Pons (tissue), 1 donor: Measurements from ENCODE around the gene RHEX.

Source experiments
- DNase-seq: peaks from one replicate; pipeline ENCODE4 v3.0.0-alpha.2; 2016; ENCODE audit warnings: low spot score

RHEX gene

GRCh38 chr1:206117151-206117948 lies 64.4 kb downstream of the RHEX start, which contains the start of gene AVPR1B:
Gene AVPR1B, minus strand, starts transcription at chr1:206117388. Its CDS starts 498 bp downstream, at chr1:206116890.
- no peak for DNase-seq

- no peak for DNase-seq
These were observed 67.4 kb downstream of the RHEX start for GRCh38 chr1:206120406-206120805.

DNA sequence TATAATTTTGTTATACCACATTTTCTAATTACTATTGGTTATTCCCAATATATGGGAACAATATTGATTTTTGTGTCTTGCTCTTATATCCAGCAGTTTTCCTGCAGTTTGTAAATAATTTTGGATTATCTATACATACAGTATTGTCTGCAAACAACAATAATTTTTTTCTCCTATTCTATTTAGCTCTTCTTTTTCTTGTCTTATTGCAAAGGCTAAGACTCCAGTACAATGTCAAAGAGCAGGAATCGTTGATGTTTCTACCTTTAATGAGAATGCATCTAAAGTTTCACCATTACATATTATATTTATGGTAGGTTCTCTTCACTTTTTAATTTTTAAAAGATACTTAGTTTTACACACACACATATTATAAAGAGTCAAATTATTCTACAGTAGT lies 68.3 kb downstream of the RHEX start:
- DNase-seq: no peak

DNA sequence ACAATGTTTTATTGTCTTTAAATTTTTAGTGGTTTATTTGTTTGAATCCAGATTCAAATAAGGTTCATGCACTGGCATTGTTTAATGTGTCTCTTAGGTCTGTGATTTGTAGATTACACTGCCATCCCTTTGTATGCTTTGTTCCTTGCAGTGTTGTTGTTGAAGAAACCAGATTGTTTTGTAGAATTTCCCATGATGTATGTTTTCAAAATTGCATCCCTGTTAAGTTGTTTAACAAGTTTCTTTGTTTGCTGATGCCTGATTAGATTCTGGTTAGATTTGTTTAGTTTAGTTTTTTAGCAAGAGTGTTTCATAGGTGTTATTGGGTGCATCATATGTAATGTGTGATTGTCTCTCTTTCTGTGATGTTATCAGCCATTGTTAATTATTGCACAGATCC lies 69.7 kb downstream of the RHEX start:
- DNase-seq: no peak

DNA sequence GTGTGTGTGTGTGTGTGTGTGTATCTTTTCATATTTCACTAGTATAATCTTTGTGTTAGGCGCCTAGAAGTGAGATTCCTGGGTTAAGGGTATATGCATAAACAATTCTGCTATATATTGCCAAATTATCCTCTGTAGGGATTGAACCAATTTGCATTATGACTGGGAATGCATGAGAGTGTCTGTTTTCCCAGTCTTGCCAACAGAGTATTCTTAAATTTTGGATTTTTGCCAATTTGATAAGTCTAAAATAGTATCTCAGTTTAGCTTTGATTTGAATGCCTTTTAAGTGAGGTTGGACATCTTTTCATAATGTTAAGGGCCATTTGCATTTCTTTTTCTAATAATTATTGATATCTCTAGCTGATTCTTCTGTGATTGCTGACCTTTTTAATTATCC lies 72.4 kb downstream of the RHEX start:
- DNase-seq: no peak

GRCh38 chr1:206127336-206127735 lies 74.4 kb downstream of the RHEX start:
- no peak for DNase-seq

- DNase-seq: no peak
These were observed 75.2 kb downstream of the RHEX start for GRCh38 chr1:206128196-206128595.

DNA sequence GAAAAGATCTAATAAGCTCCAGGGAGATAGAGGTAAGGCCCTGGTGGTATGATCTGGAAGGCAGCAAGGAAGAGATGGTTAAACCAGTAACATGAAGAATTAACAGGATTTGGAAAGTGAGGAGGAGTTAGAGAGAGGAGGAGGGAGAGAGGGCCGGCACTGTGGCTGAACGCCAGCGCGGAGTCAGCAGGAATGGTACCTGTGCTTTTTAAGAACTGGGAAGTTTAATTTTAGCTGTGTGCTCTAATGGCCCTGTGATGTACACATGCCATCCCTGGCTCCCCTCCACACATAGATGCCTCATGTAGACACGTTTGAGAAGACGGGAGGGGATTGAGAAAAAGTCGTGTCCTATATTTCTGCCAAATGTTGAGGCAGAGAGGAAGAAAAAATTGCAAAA lies 78.1 kb downstream of the RHEX start:
- no peak for DNase-seq

DNA sequence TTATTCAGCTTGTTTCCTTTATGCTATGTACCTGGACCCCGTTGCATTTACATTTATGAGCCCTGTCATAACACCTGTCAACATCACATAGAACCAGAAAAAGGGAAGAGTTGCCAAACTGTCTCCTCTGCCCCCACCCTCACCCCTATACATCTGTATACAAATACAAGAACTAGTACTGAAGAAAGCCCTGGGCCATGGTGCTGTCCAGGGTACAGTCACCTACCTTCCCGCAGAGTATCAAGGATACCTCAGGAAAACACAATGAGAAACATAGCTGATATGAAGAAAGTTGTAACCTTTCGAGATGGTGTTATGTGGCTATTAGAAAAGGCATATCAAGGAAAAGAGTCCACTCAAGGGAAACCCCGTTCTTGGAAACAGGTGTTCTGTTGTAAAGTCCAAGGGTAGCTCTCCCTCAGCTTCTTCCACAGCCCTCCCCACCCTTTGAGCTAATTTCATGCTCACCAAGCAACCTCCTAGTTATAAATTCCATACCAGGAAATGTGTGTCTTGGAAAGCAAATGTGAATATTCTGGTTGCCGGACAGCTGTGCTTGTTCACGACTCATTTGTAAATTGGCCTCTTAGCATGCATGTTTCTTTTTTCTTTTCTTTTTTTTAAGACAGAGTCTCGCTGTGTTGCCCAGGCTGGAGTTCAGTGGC lies 80.9 kb downstream of the RHEX start:
- DNase-seq: no peak

DNA sequence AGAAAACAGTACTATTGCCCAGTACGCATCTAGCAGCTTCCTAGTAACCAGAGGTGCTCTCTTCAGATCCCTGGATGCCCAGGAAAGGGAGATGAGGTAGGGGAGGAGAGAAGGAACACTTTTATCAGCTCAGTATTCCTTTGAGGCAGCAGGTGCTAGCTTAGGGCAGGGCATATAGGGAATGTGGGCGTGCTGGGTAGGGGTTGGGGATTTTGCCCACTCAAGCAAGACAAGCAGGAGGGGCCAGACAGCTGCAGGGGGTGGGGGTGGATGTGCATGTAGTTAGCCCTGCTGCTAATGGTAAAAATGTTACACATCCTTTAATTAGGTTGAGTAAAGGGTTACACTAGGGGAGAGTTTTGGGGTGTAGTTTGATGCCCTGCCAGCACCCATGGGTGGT lies 82.3 kb downstream of the RHEX start:
- DNase-seq: no peak

GRCh38 chr1:206136241-206136640 lies 83.3 kb downstream of the RHEX start:
- DNase-seq: no peak

GRCh38 chr1:206142011-206142410 lies 89.0 kb downstream of the RHEX start:
- DNase-seq: no peak

- DNase-seq: no peak
These were observed 89.8 kb downstream of the RHEX start for GRCh38 chr1:206142770-206143169.

DNA sequence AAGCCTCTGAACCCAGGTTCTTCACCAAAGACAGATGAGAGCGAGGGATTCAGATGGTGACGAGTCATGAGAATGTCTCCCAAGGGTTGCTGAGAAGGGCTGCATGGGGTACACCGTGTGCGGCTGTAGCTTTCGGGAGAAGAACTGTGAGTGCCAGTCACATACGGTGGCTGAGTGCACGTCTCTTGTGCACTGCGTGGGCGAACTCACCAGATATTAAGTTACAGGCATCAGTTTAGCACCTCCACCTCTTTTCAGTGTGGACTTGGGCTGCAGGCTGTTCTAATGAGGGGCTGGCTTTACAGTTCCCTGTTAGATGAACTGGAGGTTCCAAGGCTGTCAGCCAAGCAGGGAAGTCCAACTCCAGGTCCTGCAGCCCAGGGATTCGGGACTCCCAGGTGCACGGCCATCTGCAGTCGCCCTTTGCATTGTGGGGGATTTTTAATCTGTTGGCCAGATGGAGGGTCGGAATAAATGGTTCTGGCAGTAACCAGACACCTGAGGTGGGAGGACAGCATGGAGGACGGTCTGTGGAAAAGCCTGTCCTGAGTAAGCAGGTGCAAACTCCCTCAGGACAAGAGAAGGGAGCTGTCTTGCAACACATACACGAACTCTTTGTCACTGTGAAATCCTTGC lies 90.7 kb downstream of the RHEX start:
- DNase-seq: no peak

- no peak for DNase-seq
These were observed 91.6 kb downstream of the RHEX start for GRCh38 chr1:206144605-206145004.

DNA sequence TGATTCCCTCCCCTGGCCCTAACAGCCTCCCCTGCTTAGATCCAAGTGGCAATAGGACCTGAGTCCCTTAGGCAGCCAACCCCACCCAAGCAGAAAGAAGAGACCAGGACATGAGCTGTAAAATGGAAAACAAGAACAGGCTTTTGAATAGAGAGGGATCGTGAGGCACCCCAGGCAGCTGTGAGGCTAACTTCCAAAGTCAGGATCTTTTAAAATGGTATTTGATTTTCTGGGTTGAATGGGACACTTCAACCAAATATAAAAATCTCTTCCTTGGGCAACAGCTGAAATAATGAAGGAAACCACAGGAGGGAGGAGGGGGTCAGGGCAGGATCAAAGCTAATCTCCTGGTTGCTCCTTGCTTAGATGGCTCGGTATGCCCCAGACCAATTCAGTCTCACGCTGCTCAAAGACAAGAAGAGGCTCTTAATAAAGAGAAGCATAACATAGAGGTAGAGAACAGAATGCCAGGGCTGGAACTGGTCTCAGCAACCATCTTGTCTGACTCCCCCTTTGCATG lies 92.9 kb downstream of the RHEX start:
- no peak for DNase-seq
